GM18873 (cell line): Measurements from ENCODE around the gene TMEM161A.
"Not testable (repeated sequence)": the region's sequence is repeated elsewhere in the genome, so short reads cannot be mapped to it uniquely, and the experiment has no call there.

ENCODE experiments used
- ATAC-seq: cut with Tn5 transposase; IDR thresholded peaks from one replicate; pipeline ENCODE4 v1.9.1; 2021; ENCODE audit warnings: mild to moderate bottlenecking, moderate library complexity, moderate number of reproducible peaks; ENCODE audit not compliant: unreplicated experiment, low FRiP score

The TMEM161A gene

DNA sequence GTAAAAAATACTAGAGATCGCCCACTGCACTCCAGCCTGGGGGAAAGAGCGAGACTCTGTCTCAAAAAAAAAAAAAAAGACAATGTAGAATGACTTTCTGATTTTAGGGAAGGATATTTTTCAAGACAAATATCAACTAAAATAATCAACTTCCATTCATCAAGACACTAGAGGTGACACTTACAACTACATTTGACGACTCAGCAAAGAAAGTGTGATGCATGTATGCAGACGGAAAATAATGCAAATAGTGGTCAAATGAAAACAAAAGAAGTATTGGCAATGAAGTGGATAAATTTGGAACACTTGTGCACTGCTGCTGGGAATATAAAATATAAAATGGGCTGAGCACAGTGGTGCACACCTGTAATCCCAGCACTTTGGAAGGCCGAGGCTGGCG lies 12.2 kb downstream of the TMEM161A start:
- ATAC-seq: no peak

DNA sequence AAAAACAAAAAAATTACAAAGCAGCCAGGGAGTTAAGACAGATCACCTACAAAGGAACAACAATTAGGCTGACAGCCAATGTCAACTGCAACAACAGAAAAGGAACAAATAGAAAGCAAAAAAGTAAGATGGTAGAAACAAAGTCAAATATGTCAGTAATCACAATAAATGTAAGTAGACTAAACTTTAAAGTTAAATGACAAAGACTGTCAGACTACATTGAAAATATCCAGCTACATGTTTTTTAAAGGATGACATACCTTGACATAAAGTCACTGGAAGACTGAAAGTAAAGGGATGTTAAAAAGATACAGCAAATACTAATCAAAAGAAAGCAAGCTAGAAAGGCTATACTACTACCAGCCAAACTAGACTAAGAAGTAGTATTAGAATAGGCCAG lies 14.9 kb downstream of the TMEM161A start:
- ATAC-seq: no peak

DNA sequence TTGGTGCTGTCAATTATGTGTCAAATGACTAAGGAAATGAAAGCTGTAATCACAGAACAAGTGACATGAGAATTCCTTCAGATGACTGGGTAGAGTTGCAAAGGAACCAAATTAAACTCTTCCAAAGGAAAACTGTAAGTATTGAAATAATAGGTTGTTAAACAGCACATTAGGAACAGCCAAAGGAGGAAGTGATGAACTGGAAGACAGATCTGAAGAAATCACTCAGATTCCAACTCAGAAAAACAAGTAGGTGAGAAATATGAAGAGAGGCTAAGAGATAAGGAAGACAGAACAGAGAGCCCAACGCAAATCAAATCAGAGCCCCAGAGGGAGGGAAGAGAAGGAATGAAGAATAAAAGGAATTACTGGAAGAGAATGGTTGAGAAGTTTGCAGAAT lies 15.4 kb downstream of the TMEM161A start:
- ATAC-seq: no peak

DNA sequence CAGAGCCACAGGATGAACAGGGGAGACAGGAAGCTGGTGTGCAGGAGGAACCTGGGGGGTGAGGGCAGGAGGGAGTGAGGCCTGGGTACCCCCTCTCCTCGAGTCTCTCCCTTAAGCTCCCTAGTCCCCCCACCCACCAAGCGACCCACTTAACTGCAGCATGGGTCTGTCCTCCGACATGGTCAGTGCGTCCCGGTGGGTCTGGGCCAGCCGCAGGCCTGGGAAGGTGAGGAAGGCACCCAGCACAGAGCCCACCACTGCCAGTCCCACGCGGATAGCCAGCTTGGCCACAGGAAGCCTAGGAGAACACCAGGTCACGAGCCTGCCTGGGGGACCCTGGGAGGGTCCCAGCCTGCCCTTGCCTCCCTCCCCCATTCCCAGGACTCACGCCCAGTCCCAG lies 16.9 kb downstream of the TMEM161A start:
- no peak for ATAC-seq

DNA sequence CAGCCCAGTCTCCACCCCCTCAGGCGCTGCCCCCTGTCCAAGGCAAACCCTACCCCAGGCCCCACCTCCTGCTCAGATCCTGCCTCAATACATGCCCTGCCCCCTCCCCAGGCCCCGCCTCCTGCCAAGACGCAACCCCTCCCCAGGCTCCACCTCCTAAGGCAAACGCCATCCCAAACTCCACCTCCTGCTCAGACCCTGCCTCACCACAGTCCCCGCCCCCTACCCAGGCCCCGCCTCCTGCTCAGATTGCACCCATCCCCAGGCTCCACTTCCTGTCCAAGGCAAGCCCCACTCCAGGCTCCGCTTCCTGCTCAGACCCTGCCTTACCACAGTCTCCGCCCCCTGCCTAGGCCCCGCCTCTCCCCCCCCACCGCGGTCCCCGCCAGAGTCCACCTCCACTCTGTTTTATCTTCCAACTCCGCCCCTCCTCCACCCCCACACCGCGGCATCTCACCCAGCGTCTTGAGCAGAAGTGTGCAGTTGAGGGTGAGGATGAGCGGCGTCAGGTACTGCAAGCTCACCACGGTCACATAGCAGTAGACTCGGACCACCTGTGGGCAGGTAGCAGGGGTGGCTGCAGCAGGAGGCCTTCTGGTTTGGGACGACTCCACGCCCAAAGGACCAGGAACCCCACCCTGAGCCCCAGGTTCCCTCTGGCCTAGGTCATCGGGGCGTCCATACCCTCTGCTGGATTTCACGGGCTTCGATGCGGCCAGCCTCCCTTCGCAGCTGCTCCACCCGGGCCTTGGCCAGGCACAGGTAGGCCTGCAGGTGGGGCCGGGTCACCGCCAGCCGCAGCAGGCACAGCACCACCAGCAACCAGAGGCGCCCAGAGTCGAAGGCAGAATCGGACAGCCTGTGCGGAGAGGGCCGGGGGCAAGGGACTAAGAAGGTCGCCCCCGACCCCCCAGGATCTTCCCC lies 17.7 kb downstream of the TMEM161A start:
- ATAC-seq: no peak

DNA sequence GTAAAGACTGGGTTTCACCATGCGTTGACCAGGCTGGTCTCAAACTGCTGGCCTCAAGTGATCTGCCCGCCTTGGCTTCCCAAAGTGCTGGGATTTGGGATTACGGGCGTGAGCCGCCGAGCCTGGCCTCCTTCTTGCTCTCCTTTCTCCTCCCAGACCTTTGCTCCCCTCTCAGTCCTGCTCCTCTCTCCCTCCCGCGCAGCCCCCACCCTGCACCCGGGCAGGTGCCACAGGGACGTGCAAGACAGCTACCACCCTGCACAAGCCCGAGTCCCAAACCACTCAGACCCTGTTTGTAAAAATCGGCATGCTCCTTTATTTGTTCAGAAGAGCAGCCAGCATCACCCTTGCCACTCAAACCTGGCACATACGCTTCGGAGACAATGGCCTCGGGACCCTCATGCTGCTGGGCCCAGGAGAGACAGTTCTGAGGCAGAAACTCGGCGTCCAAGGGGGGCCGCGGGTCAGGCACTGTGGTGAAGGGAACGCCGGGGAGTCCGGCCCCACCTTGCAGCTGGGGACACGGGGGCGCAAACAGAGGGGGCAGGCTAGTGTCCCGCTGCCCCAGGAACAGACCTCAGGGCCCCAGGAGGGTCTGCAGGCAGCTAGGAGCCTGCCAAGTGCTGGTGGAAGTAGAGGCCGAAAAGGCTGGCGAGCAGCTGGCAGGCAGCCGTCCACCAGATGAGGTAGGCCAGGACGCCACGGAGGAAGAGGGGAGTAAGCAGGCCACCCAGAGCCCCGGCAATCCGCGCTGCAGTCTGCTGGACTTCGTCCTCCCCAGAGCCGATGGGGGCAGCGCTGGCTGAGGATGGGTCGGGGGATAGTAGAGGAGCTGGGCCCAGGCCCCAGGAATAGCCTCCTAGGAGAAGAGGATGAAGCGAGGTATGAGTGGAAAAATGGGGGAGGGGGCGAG lies 18.7 kb downstream of the TMEM161A start:
- ATAC-seq: no peak

DNA sequence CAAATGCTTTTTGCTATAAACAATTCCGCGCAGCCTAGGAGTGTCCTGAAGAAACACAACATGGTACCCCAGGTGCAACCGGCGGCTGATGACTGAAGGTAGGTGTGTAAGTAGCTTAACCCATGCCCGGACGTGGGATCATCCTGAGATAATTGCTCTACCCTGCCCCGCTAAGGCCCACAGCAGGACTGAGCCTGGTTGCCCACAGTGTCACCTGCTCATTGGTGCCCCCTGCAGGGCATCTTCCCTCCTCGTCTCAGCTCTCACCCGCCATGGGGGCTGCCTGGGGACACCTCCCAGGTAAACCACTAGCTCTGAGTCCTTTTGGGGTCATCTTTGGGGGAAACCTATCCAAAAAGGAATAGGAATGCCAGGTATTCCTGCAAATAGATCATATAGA lies 22.3 kb downstream of the TMEM161A start:
- no peak for ATAC-seq

DNA sequence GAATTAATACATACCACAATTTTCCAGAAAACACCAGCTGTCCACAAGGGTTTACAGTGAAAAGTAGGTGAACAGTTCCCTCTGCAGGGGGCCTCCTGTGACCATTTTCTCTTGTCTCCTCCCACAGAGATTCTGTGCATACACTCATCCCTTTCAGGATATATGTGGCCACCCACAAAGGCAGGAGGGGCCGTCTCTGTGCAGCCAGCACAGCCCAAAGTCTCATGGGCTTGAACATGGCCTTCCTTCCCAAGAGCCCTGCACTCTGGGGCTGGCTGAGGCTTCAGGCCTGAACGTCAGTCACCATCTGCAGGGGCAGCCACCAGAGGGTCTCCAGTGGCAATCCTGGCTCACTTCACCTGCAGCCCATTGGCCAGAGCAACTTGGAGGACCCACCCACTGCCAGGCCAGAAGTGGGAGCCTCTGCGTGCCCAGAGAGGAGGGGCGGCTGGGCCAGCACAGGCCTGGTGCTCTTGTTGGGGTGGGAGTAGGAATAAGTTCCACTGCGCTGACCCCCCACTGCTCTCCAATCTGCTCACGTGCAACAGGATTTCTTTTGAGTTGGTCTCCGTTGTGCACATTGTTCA lies 25.1 kb downstream of the TMEM161A start:
- no peak for ATAC-seq

DNA sequence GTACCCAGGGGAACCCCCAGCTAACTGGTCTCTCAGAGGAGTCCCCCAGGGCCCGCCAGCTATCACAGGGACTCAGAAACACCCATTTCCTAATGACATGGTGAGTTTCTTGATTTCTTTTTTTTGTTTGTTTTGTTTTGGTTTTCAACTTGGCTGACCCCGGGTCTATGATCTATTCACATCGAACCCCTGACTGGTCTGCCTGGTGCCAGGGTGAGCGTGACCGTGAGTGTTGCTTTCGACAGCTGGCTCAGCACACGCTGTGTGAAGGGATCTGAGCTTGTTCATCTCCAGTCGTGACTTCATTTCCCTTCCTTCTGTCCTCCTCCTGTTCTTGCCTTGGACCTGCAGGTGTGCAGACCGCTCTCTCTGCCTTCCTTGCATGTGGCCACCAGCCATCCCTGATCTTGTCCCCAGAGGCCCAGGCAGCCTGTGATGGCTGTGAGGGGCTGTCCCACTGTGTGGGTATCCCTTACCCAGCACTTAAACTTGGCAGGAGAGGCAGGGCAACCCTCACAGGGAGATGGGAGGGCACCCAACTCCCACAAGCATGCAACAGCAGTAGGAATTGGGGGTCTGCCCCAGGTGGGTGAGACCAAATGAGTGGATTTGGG lies 26.2 kb downstream of the TMEM161A start:
- ATAC-seq: no peak

DNA sequence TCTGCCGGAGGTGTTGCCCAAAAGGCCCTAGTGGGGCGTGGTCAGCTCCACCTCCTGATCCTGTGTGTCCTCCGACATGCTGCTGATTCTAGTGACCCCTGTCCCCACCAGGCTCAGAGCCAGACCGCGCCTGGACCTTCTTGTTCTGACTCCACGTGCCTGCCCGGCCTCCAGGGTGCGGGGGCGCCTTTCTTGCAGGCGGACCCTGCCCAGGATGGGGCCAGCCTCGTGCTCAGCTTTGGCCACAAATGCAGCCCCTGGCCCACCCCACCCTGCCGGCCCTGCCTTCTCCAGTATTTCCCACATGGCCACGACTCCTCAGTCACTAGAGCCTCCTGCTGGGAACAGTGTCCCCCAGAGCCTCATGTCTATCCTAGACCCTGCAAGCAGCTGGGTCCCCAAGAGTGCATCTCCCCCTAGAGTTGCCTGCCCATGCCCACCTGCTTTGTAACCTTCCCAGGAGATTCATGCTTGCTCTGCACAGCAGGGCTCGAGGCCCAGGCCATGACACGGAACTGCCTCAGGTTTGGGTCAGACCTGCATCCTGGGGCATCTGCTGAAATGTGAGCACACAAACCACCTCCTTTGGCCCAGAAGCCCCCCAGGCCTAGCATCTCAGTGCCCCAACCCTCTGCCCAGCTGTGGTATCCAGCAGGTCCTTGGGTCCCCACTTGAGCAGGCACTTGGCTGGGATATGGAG lies 27.0 kb downstream of the TMEM161A start:
- ATAC-seq: no peak

DNA sequence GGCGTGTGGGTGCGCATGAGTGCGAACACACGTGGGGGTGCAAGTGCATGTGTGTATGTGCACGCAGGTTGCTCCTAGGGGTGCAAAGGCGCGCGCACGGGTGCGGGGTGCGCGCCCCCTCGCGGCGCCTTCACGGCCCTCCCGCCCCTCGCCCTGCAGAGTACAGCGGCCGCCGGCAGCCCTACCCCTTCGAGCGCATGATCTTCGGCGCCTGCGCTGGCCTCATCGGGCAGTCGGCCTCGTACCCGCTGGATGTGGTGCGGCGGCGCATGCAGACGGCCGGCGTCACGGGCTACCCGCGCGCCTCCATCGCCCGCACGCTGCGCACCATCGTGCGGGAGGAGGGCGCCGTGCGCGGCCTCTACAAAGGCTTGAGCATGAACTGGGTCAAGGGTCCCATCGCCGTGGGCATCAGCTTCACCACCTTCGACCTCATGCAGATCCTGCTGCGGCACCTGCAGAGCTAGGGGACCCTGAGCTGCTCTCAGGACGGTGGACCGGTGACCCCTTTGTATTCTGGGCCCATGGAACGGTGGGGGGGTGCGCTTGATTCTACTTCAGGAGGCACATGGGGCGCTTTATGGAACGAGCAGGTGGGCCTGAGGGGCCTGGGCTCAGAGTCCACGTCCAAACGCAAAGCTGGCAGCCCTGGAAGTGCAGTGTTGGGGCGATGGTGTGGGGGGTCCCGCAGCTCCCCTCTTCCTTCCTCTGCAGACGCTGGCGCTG lies 27.7 kb downstream of the TMEM161A start:
- ATAC-seq: no peak

DNA sequence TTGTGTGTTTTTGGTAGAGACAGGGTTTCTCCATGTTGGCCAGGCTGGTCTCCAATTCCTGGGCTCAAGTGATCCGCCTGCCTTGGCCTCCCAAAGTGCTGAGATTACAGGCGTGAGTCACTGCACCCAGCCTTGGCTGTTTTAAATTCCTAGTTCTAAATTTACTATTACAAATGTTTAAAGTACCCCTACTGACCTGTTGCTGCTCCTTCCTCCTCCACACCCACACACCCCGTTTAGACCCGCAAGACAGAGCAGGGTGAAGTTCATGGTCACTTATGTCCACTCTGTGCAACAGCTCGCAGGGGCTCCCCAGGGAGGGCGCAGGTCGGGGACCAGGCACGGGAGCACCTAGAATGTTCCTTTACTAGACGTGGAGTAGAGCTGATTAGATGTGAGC lies 28.7 kb downstream of the TMEM161A start:
- no peak for ATAC-seq

DNA sequence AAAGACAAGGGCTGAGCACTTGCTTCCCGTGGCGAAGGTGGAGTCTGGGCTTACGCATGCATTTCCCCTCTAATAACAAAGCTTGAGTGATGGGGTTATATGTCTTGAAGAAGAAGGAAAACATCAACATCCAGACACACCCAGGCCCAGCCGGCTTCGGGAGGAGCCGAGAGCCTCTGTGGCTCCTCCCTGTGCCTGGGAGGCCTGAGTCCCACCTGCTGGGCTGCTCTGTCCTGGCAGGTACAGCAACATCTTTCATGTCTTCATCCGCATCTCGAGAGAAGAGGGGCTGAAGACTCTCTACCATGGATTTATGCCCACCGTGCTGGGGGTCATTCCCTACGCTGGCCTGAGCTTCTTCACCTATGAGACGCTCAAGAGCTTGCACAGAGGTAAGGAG lies 30.6 kb downstream of the TMEM161A start:
- no peak for ATAC-seq

DNA sequence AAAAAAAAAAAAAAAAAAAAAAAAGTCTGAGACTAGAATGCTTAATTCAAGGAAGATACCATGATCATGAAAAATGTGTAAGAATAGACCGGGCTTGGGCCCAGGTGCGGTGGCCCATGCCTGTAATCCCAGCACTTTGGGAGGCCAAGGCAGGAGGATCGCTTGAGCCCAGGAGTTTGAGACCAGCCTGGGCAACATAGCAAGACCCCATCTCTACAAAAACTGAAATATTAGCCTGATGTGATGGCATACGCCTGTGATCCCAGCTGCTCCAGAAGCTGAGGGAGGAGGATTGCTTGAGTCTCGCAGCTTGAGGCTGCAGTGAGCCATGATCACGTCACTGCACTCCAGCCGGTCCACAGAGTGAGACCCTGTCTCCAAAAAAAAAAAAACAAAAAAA lies 31.3 kb downstream of the TMEM161A start:
- ATAC-seq: not testable (repeated sequence)

DNA sequence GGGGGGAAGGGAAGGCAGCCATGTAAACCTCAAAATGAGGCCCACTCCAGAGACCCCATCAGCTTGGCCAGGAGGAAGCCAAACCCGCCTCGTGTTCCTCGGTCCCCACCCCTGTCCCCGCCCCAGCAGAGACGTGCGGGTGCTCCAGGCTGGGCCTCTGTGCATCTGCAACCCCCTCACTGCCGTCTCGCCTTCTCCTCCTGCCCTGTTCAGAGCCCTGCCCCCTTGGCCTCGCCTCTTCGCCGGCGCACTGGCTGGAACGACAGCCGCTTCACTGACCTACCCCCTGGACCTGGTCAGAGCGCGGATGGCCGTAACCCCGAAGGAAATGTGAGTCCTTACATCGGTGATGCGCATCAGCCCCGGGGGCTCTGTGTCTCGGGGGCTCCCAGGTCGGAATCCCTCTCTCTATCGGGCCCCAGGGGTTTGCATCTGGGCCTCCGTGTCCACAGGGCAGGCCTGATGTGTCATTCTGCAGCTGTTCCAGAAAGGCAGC lies 32.2 kb downstream of the TMEM161A start:
- ATAC-seq: no peak

DNA sequence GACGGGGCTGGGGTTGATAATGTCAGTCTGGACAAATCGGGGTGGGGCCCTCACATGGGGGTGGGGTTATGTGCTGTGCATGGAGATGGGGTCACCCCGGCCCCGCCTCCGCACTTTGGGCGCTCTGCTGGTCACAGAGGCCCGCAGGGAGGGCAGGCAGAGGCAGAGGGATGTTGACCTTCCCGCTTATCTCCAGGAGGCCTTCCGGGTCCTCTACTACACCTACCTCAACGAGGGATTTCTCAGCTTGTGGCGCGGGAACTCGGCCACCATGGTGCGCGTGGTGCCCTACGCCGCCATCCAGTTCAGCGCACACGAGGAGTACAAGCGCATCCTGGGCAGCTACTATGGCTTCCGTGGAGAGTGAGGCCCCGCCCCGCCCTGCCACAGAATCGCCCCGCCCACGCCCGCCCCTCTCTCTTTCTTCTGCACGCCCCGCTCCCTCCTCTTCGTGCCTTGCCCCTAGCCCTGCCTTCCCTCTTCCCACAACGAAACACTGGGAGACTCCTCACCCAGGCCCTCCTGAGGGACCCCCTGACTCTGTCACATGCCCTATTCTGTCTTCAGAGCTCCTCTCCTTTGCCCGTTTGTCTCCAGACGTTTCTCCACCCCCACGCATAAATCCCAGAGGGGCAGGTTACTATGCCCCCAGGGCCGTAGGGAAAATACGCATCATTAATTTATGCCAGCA lies 32.8 kb downstream of the TMEM161A start:
- no peak for ATAC-seq

DNA sequence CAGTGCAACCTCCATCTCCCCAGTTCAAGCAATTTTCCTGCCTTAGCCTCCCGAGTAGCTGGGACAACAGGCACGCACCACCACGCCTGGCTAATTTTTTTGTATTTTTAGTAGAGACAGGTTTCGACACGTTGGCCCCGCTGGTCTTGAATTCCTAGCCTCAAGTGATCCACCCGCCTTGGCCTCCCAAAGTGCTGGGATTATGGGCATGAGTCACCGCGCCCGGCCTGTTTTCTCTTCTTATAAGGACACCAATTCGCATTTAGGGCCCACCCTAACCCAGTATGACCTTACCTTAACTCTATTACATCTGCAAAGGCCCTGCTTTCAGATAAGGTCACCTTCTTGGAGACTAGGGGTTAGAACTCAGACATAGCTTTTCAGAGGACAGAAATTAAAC lies 35.1 kb downstream of the TMEM161A start:
- no peak for ATAC-seq

DNA sequence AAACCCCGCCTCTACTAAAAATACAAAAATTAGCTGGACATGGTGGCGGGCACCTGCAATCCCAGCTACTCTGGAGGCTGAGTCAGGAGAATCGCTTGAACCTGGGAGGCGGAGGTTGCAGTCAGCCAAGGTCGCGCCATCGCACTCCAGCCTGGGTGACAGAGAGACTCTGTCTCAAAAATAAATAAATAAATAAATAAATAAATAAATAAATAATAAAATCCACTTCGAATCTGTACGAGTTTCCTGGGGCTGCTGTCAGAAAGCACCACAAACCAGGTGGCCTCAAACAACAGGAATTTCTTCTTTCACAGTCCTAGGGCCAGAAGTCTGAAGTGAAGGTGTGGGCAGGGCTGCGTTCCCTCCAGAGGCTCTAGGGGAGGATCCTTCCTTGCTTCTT lies 35.7 kb downstream of the TMEM161A start:
- ATAC-seq: not testable (repeated sequence)

DNA sequence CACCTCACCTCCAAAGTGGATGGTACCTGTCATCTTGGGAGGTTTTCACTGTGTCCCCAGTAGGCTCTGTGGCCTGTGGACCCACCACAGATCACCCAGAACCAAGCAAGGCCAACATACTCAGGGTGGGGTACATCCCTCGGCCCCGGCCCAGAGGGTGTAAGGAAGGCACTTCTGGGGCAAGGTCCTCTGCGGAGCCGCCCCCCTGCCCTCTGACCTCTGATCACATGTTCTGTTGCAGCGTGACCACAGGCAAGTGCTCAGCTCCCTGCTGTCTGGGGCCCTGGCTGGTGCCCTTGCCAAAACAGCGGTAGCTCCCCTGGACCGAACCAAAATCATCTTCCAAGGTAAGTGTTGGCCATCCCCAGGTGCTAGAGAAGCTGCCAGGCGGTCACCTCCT lies 36.7 kb downstream of the TMEM161A start:
- no peak for ATAC-seq
